SJCRH30 (cell line): ENCODE data around the gene DNAJB6. TPM values are rescaled to one million over a fixed set of nuclear protein-coding genes. Genes with fewer than 3 reads are reported as not detected.

Experiments used
- DNase-seq, 2 experiments: peaks; one replicate each; pipeline ENCODE4 v3.0.0-alpha.2; 2015 to 2020
- H3K27ac ChIP-seq: fragments of 250-450 bp; sonication (Bioruptor Pico); 2 replicates; pipeline ENCODE4 v1.5.1; 2020; ENCODE audit warnings: mild to moderate bottlenecking, moderate library complexity
- H3K27me3 ChIP-seq: fragments of 250-450 bp; sonication (Bioruptor Pico); 2 replicates; pipeline ENCODE4 v1.5.1; 2020; ENCODE audit warnings: mild to moderate bottlenecking, moderate library complexity
- H3K36me3 ChIP-seq: fragments of 250-450 bp; sonication (Bioruptor Pico); 2 replicates; pipeline ENCODE4 v1.5.1; 2020; ENCODE audit warnings: mild to moderate bottlenecking, moderate library complexity
- H3K4me1 ChIP-seq: fragments of 250-450 bp; sonication (Bioruptor Pico); 2 replicates; pipeline ENCODE4 v1.5.1; 2020; ENCODE audit warnings: mild to moderate bottlenecking, moderate library complexity
- H3K4me3 ChIP-seq: fragments of 250-450 bp; sonication (Bioruptor Pico); 2 replicates; pipeline ENCODE4 v1.5.1; 2020; ENCODE audit warnings: mild to moderate bottlenecking, moderate library complexity
- H3K9me3 ChIP-seq: fragments of 250-450 bp; sonication (Bioruptor Pico); replicated peaks from 2 replicates; pipeline ENCODE4 v1.5.1; 2020; ENCODE audit warnings: mild to moderate bottlenecking, moderate library complexity
- total RNA-seq: library from RNA; depleted of rRNA; stranded (reverse); fragments of >200 nt; shearing (Covaris generic); gene quantifications from 2 replicates; pipeline ENCODE4 v1.2.3, GENCODE V29; 2014

The DNAJB6 gene
- total RNA-seq, 1 experiment from 2014 or later = 121 TPM

DNA sequence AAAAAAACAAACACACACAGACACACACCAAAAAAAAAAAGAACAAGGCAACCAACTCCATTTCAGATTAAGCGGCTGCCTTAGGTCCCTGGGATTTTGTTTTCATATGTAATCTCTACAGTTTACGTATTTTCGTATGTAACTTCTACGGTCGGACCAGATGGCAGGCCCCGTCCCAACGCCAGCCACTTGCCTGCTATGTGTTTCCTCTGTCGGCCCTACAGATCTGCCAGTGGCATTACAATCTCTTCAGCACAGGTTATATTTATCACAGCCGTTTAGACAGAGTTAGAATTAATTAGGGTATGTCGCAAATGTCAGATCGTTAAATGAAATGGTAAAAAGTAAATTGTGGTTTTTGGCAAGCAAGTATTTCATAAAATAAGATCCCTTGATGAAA lies 99.3 kb downstream of the DNAJB6 start:
- Histone ChIP-seq H3K36me3 (no peaks in the 10 kb centered on the region), H3K4me1 (0 out of 2 replicates have a peak, but pooled peaks cover 6% of the 10 kb centered on the region), H3K4me3 (no peak overlapping the region), H3K27ac (no peak overlapping the region), H3K27me3 (peaks cover 4% of the 10 kb centered on the region; the same call in 1 of the 2 replicates), H3K9me3 (no peaks in the 10 kb centered on the region)
- DNase-seq = no peak

DNA sequence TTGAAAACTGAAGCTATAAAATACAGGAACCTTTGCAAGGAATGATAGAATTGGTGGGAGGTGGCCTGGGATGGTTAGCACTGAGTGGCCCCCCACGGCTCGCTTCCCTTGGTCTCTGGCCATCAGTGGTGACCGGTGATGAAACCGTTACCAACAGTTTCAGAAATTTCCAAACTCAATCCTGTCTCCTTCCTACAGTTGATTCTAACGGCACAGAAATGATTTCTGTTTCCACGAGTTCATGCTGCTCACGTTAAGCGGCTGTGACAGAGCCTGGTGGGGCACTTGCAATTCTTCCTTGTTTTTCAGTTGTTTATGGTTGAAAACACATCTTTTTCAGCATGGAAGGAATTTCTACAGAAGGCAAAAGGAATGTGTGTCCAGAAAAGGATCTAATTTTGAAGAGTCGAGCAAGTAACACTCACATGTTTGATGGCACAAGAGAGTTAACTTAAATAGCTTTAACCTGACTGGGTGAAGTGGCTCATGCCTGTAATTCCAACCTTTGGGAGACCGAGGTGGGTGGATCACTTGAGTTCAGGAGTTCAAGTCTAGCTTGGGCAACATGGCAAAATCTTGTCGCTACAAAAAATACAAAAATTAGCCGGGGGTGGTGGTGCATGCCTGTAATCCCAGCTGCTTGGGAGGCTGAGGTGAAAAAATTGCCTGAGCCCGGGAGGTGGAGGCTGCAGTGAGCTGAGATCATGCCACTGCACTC lies 100.1 kb downstream of the DNAJB6 start:
- no peaks in the 10 kb centered on the region for H3K9me3 ChIP-seq
- DNase-seq = no peak

DNA sequence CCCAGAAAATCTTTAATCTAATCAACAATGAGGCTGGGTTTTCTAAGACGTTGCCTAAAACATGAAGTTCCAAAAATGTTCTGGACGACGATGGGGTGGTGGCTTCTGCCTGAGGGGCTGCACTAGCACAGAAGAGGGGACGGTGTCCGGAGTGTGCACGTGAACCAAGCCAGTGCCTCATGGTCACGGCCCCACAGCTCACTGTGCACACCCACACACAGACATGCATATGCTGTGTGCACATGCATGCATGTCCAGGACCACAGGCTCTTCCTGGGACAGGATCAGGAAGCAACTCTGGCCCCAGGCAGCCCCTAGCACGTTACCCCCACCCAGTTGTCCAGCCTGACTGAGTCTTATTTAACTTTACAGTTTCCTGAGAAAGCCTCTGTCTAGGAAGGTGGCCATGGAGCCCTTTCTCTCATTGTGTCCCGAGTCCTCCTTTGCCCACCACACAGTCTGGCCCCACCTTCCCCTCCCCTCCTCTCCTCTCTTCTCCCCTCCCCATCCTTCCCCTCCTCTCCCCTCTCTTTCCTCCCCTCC lies 100.8 kb downstream of the DNAJB6 start:
- no peak for DNase-seq
- Histone ChIP-seq H3K4me3 (no peak overlapping the region), H3K27me3 (peaks cover 4% of the 10 kb centered on the region; the same call in 1 of the 2 replicates), H3K36me3 (no peaks in the 10 kb centered on the region), H3K4me1 (no peaks in the 10 kb centered on the region), H3K9me3 (no peaks in the 10 kb centered on the region), H3K27ac (no peak overlapping the region)

More for the DNA sequence above, 100.1 kb downstream of the DNAJB6 start:
- Histone ChIP-seq H3K36me3 (no peaks in the 10 kb centered on the region), H3K4me3 (no peak overlapping the region), H3K4me1 (0 out of 2 replicates have a peak, but pooled peaks cover 2% of the 10 kb centered on the region), H3K27me3 (peaks cover 4% of the 10 kb centered on the region; the same call in 1 of the 2 replicates), H3K27ac (no peak overlapping the region)

GRCh38 chr7:157438121-157439025 lies 101.6 kb downstream of the DNAJB6 start:
- no peak for DNase-seq
- H3K27me3 ChIP-seq = peaks cover 4% of the 10 kb centered on the region; the same call in 1 of the 2 replicates
- no peak overlapping the region for H3K27ac ChIP-seq
- no peaks in the 10 kb centered on the region for H3K4me1 ChIP-seq
- no peaks in the 10 kb centered on the region for H3K36me3 ChIP-seq
- H3K4me3 ChIP-seq = no peak overlapping the region
- no peaks in the 10 kb centered on the region for H3K9me3 ChIP-seq

DNA sequence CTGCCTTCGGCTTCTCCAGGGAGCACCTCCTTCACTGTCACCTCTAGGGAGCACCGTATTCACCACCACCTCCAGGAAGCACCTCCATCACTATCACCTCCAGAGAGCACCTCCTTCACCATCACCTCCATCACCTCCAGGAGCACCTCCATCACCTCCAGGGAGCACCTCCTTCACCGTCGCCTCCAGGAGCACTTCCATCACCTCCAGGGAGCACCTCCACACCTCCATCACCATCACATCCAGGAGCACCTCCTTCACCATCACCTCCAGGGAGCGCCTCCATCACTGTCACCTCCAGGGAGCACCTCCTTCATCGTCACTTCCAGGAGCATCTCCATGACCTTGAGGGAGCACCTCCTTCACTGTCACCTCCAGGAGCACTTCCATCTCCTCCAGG lies 102.3 kb downstream of the DNAJB6 start:
- H3K27me3 ChIP-seq = peaks cover 4% of the 10 kb centered on the region; the same call in 1 of the 2 replicates
- no peaks in the 10 kb centered on the region for H3K36me3 ChIP-seq
- DNase-seq = no peak
- no peaks in the 10 kb centered on the region for H3K4me1 ChIP-seq
- no peak overlapping the region for H3K4me3 ChIP-seq
- H3K27ac ChIP-seq = no peak overlapping the region
- no peaks in the 10 kb centered on the region for H3K9me3 ChIP-seq

GRCh38 chr7:157439761-157440160 lies 103.0 kb downstream of the DNAJB6 start:
- Histone ChIP-seq H3K4me1 (no peaks in the 10 kb centered on the region), H3K9me3 (no peaks in the 10 kb centered on the region), H3K4me3 (no peak overlapping the region), H3K27ac (no peak overlapping the region), H3K27me3 (peaks cover 9% of the 10 kb centered on the region), H3K36me3 (no peaks in the 10 kb centered on the region)
- DNase-seq = no peak

DNA sequence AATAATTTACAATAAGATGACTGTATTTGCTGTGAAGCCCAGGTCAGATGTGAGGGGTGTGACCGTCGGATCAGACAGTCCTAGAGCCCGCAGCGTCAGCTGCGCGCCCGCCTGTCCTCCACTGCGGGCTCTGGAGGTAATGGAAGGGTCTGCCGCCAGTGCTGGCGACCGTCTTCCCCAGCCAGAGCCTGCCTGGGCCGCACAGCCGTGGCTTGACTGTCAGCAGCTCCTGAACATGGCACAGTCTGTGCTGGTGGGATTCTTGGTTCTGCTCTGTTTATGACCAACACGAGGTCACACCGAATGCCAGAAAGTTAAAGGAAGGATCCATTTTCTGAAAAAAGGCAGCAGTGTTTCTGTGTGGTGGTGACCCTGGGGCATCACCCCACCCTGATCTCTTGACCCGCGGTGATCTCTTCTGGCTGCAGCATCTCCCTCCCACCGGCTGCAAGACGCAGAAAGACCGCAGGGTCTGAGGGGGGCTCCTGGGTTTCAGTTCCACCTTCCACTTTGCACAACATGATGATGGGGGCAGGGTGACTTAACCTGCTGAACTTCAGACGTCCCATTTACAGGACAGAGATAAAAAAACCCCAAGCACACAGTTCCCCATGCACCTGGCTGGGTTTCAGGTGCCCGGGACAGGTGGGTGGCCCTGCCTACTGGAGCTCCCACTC lies 103.7 kb downstream of the DNAJB6 start:
- Histone ChIP-seq H3K9me3 (no peaks in the 10 kb centered on the region), H3K4me1 (no peaks in the 10 kb centered on the region), H3K36me3 (no peaks in the 10 kb centered on the region), H3K27ac (no peak overlapping the region), H3K27me3 (peaks cover 12% of the 10 kb centered on the region), H3K4me3 (no peak overlapping the region)
- no peak for DNase-seq

DNA sequence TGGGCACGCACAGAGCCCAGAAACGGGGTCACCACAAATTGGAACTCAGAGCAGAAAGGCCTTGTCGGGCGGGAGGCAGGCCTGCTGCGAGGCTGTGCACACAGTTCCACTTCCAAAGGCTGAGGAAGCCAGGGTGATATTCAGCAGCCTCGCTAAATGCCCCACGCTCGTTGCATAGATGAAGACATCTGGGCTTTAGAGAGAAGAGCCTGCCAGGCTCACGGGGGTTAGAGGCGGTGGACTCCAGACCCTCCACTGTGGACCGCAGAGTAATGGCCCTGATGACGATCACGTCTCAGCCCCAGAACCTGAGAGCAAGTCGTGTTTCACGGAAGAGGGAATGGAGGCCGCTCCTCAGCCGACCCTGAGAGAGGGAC lies 104.2 kb downstream of the DNAJB6 start:
- no peak for DNase-seq
- Histone ChIP-seq H3K9me3 (no peaks in the 10 kb centered on the region), H3K27ac (no peak overlapping the region), H3K4me1 (no peaks in the 10 kb centered on the region), H3K4me3 (no peak overlapping the region), H3K27me3 (peaks cover 14% of the 10 kb centered on the region), H3K36me3 (no peaks in the 10 kb centered on the region)

DNA sequence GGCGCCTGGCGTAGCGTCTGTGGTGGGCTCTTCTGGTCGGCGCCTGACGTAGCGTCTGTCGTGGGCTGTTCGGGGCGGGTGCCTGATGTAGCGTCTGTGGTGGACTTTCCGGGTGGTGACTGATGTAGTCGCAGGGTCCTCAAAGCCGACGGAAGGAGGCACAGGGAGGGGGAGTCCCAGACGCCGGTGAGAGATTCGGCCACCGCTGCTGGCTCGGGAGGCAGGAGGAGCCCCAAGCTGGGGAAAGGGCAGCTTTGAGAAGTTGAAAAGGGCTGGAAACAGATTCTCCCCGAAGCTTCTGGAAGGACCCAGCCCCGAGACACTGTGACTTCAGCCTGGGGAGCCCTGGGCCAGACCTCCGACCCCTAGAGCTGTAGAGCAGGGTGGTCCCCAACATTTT lies 105.7 kb downstream of the DNAJB6 start:
- peak in 1 of 2 experiments; percentile 1 for DNase-seq
- H3K27me3 ChIP-seq = peaks cover 10% of the 10 kb centered on the region; the same call in 1 of the 2 replicates
- H3K36me3 ChIP-seq = no peaks in the 10 kb centered on the region
- H3K4me1 ChIP-seq = no peaks in the 10 kb centered on the region
- H3K9me3 ChIP-seq = no peaks in the 10 kb centered on the region
- no peak overlapping the region for H3K27ac ChIP-seq
- no peak overlapping the region for H3K4me3 ChIP-seq

DNA sequence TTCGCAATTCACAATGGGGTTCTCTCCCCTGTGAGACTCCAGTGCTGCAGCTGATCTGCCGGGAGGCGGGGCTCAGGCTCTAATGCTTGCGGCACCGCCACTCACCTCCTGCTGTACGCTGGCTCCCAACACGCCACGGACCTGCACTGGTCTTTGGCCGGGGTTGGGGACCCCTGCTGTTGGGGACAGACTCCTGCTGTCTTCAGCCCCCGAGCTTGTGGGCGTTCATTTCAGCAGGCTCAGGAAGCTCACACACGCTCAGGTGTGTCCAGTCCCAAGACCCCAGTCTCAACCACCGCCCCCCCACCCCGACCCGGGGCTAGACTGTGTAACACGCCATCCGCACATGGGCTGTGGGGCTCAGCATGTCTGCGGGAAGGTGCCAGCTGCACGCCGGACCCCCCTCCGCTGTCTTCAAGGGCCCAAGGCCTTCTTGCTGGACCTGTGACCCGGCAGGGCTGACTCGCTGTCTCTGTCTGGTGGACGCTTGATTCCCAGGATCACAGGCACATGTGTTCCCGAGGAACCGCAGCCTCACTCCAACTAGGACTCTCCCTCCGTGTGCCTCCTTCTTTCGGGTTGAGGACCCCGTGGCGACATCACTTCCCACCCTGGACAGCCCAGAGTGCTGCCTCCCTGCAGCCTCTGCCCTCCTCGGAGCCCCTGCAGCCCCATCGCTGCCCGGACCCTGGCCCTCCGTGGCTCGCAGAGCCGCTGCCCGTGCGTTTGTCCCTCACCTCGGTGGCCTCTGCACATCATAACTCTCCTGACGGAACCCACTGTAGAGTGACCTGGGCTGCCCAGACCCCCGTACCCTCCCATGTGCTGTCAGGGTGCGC lies 106.4 kb downstream of the DNAJB6 start:
- Histone ChIP-seq H3K27ac (no peak overlapping the region), H3K36me3 (no peaks in the 10 kb centered on the region), H3K9me3 (no peaks in the 10 kb centered on the region), H3K4me3 (no peak overlapping the region), H3K4me1 (no peaks in the 10 kb centered on the region), H3K27me3 (peaks cover 10% of the 10 kb centered on the region; the same call in 1 of the 2 replicates)
- DNase-seq = peak in 1 of 2 experiments; percentile 2

GRCh38 chr7:157444011-157444842 lies 107.4 kb downstream of the DNAJB6 start:
- DNase-seq = peak in 1 of 2 experiments; percentile 1
- Histone ChIP-seq H3K27ac (no peak overlapping the region), H3K36me3 (no peaks in the 10 kb centered on the region), H3K4me3 (no peak overlapping the region), H3K27me3 (peaks cover 10% of the 10 kb centered on the region; the same call in 1 of the 2 replicates), H3K9me3 (no peaks in the 10 kb centered on the region; the same call in 1 of the 2 replicates), H3K4me1 (no peaks in the 10 kb centered on the region)

DNA sequence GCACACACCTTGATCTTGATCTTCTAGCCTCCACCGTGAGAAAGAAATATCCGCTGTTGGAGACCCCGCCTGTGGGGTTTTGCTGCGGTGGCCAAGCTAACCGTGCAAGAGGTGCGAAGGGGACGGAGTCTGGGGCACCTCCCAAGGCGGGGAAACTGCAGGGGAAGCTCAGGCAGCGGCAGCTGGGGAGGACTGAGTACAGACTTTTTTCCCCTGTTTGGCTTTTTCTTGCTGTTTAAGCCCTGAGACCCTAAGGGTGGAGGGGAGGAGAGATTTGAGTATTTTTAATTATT lies 108.0 kb downstream of the DNAJB6 start:
- Histone ChIP-seq H3K4me3 (no peak overlapping the region), H3K9me3 (no peaks in the 10 kb centered on the region; the same call in 1 of the 2 replicates), H3K27me3 (peaks cover 10% of the 10 kb centered on the region; the same call in 1 of the 2 replicates), H3K27ac (no peak overlapping the region), H3K4me1 (no peaks in the 10 kb centered on the region), H3K36me3 (no peaks in the 10 kb centered on the region)
- DNase-seq = peak in 1 of 2 experiments; percentile 2
